ENCODE measurements around the gene WDR45.

Gene WDR45

DNA sequence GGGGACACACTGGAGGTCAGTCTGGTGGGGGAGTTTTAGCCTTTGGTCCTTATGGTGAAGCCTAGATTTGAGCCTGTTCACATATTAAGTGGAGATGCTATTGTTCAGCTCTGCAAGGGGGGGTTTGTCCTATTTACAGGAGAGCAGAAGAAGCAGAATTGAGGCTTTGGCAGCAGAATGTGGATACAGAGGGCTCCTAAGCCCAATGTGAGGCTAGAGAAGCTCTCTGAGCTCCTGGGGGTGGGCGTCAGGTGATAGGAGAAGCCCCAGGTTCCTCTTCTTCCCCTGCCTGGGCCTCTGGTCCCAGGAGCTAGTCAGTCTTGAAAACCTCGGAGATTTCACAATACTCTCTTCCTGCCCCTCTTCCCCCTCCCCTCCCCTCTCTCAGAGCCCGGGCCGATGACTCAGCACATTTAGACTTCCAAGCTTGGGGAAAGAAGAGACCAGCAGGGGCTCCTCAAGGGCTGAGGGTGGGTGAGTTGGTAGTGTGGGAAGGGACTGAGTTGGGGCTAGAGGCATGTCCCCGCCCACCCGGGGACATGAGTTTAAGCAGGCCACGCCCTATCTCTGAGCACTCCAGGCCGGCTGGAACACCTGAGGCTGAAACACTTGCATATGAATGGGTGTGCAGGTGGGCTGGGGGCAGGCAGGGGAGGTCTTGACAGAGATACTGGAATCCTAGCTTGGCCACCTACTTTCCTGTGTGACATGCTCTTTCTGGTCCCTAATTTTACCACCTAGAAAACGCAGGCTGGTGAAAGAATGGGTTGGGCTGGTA lies 39.9 kb downstream of the WDR45 start:
- peak overlapping the region; percentile 22 for H3K9ac ChIP-seq (ENCODE audit: low read length)
- no peaks in the 10 kb centered on the region for H3K9me3 ChIP-seq (ENCODE audit: control insufficient read depth, low read length)
- H3K36me3 ChIP-seq (ENCODE audit: control insufficient read depth, insufficient read depth, low read length): no peaks in the 10 kb centered on the region
- H3K4me3 ChIP-seq (ENCODE audit: low read length): no peak overlapping the region
- peaks cover 16% of the 10 kb centered on the region for H3K4me1 ChIP-seq (ENCODE audit: control insufficient read depth, insufficient read depth, low read length)
- no peaks in the 10 kb centered on the region for H3K27me3 ChIP-seq (ENCODE audit: control insufficient read depth, insufficient read depth, low read length)

DNA sequence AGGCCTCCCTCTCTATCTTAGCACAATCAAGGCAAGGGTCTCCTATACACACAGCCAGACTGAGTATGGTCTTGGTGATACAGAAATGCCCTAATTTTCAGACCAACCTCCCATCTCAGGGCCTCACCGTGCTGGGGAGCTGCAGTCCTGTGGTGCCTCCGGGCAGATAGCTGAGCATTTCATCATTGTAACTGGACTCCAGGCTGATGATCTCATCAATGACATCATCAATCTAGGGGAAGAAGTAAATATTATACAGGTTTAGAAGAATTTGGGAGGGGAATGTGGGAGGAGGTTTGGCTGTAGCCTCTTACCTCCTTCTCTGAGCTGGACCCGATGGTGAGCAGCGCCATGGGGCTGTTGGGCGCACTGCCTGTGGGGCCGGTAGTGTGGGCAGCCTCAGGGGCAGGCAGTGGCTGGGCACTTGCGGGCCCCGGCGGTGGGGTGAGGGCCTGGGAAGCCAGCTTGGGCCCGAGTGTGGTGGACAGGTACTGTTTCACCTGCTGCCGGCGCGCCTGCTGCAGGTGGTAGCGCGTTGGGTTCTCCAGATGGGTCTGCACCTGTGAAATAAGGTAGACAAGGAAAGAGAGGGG lies 41.7 kb downstream of the WDR45 start:
- Histone ChIP-seq H3K4me1 (ENCODE audit: control insufficient read depth, insufficient read depth, low read length) (peaks cover 16% of the 10 kb centered on the region), H3K4me3 (ENCODE audit: low read length) (no peak overlapping the region), H3K27me3 (ENCODE audit: control insufficient read depth, insufficient read depth, low read length) (no peaks in the 10 kb centered on the region), H3K9me3 (ENCODE audit: control insufficient read depth, low read length) (no peaks in the 10 kb centered on the region), H3K9ac (ENCODE audit: low read length) (no peak overlapping the region), H3K36me3 (ENCODE audit: control insufficient read depth, insufficient read depth, low read length) (no peaks in the 10 kb centered on the region)

DNA sequence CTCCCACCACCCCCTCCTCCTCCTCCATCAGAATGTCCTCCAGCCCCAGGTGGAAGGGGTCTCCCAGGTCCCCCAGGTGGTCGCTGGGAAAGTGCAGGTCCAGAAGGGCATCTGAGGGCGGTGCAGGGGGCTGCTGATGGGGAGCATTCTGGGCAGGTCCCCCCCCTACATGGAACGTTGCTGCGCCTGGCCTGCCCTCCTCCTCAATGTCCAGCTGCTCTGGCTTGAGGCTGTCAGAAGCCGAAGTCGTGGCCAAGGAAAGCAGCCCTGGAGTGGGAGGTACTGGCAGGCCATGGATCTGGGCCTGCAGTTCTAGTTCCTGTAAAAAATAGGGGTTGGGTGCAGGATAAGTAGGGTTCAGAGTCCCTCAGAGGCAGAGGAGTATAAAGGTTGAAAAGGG lies 49.4 kb downstream of the WDR45 start:
- H3K36me3 ChIP-seq (ENCODE audit: control insufficient read depth, insufficient read depth, low read length): no peaks in the 10 kb centered on the region
- H3K27me3 ChIP-seq (ENCODE audit: control insufficient read depth, insufficient read depth, low read length): no peaks in the 10 kb centered on the region
- no peak overlapping the region for H3K4me3 ChIP-seq (ENCODE audit: low read length)
- H3K4me1 ChIP-seq (ENCODE audit: control insufficient read depth, insufficient read depth, low read length): no peaks in the 10 kb centered on the region
- no peaks in the 10 kb centered on the region for H3K9me3 ChIP-seq (ENCODE audit: control insufficient read depth, low read length)
- H3K9ac ChIP-seq (ENCODE audit: low read length): no peak overlapping the region

DNA sequence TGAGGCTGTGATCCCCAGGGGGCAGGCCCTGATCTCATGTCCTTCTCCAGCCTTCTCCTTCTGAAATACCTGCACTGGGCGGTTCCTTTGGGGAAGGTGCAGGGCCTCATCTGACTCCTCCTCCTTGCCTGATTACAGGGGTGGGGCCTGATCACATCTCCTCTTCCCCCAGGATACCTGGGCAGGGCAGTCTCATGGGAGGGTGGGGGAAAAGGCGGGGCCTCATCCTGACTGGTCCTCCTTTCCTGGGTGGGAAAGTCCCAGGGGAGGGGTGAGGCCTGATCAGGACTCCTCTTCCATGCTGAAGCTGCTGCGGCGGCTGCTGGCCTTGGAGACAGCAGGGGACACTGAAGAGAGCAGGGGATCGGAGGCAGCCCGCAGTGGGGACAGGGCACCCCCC lies 49.8 kb downstream of the WDR45 start:
- H3K9ac ChIP-seq (ENCODE audit: low read length): no peak overlapping the region
- H3K27me3 ChIP-seq (ENCODE audit: control insufficient read depth, insufficient read depth, low read length): no peaks in the 10 kb centered on the region
- H3K36me3 ChIP-seq (ENCODE audit: control insufficient read depth, insufficient read depth, low read length): no peaks in the 10 kb centered on the region
- H3K9me3 ChIP-seq (ENCODE audit: control insufficient read depth, low read length): no peaks in the 10 kb centered on the region
- H3K4me1 ChIP-seq (ENCODE audit: control insufficient read depth, insufficient read depth, low read length): no peaks in the 10 kb centered on the region
- H3K4me3 ChIP-seq (ENCODE audit: low read length): no peak overlapping the region

All from mucosa of stomach (tissue), 1 donor.